GM19467 (cell line): ENCODE data around the gene TTC9.

Source experiments
- ATAC-seq: cut with Tn5 transposase; IDR thresholded peaks from one replicate; pipeline ENCODE4 v1.9.1; 2021; ENCODE audit warnings: mild to moderate bottlenecking, moderate library complexity; ENCODE audit not compliant: unreplicated experiment

Gene TTC9

DNA sequence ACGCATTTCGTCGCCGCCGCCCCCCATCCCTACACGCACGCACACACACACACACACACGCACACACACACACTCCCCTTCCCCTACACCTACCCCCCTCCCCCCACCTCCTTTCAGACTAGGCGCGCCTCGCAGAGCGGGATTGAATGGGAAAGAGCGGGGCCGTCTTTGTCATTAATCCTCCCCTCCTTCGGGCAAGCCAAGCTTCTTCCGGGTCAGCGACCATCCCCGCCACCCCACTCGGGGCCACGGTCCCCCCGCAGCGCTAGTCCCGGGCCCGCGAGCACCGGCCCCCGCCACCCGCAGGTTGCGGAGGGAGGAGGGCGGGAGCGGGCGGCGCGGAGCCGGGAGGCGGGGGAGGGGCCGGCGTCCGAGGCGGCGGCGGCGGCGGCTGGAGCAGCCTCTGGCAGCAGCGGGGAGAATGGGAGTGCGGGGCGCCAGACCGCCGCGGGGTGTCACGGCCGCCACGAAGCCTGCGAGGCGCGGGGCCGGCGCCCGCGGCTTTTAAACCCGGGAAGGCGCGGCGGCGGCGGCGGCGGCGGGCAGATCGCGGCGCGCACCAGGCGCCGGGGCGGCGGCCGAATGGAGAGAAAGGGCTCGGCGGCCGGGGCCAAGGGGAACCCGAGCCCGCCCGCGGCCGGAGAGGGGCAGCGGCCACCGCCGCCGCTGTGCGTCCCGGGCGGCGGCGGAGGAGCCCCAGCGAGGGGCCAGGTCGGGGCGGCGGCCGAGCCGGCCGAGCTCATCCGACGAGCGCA, at the start of gene TTC9:
TSS of gene TTC9 (plus strand) at position 369 of the 755 bp plus-strand sequence. CDS start at position 583, 214 bp downstream.
- ATAC-seq = no peak

DNA sequence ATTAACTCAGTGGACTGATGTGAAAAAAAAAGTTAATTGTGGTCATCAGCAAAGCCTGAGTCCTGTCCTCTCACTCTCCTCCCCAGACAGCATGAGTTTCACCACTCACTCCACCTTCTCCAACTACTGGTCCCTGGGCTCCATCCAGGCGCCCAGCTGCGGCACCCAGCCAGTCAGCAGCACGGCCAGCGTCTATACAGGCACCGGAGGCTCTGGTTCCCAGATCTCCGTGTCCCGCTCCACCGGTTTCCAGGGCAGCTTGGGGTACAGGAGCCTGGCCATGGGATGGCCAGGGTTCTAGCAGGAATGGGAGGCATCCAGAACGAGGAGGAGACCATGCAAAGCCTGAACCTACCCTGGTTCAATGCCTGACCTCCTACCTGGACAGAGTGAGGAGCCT, 47.3 kb upstream of the TTC9 start:
- no peak for ATAC-seq

DNA sequence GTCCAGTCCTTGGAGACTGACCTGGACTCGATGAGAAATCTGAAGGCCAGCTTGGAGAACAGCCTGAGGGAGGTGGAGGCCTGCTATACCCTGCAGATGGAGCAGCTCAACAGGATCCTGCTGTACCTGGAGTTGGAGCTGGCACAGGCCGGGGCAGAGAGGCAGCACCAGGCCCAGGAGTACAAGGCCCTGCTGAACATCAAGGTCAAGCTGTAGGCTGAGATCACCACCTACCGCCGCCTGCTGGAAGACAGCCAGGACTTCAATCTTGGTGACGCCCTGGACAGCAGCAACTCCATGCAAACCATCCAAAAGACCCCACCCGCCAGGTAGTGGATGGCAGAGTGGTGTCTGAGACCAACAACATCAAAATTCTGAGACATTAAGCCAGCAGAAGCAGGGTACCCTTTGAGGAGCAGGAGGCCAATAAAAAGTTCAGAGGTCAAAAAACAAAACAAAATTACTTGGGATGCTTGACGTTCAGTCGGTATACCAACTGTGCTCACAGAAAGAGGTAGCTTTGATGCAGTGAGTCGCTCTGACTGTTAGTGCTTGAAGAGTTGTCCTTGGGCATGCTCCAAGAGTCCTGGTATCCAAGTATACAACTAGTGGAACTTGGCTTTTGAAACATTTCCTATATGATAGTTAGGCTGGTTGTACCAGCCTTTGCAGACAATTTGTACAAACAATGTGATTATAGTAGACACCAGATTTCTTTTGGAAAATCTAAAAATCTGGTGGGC, 46.1 kb upstream of the TTC9 start:
- no peak for ATAC-seq

DNA sequence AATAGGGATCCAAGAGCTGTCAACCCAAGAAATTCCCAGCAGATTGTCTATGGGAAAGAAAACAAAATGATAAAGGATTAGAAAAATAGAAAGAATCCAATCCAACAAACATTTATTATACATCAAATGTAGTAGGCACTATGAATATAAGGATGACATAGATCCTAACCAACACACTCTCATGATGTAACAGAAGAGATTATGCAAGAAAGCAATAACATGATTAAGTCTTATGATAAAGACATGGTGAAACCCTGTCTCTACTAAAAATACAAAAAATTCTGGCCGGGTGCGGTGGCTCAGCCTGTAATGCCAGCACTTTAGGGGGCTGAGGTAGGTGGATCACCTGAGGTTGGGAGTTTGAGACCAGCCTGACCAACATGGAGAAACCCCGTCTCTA, 44.0 kb upstream of the TTC9 start:
- no peak for ATAC-seq

DNA sequence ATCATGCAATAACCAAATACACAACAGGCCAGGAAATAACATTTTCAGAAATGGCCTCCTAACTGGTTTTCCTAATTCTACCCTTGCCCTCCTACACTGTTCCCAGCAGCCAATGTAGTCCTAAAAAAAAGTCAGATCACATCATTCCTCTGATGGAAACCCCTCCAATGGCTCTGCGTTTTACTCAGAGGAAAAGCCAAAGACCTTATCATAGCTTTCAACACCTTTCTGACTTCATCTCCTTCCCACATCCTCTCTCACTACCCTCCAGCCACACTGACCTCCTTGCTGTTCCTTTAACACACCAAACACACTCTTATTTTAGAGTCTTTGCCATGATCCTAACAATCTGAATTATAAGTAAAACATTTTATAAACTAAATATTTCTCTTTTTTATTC, 42.4 kb upstream of the TTC9 start:
- ATAC-seq = no peak

DNA sequence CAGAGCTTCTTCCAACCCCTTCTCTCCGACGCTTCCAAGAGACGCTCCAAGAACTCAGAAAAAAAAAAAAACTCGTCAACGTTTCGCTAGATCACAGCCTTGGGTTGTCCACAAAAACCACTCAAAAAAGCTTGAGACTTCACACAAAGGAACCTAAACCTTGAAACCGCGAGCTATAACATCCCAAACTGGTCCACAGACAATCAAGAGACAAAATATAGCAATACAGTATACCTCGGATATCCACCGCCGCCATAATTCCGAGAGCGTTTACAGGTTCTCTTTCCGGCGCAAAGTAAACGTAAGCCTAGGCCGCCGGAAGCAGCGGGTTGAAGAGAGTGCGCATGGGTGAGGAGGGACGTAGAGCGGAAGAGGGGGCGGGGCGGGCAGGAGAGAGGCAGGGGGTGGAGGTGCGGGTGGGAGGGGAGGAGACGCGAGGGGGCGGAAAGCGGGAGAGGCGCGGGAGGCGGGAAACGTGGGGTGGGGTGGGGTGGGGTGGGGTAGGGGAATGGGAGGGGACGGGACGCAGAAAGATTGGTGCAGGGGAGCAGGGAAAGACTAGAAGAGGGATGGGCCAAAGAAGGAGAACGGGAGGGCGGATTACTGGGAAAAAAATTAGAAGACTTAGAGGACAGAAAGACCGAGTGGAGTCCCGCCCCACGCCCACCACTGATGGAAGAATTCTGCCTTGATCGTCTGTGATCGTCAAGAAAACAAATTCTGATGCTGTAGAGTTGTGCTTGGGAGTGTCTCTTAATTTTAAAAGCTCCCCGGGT, 41.1 kb upstream of the TTC9 start, which contains the start of gene MED6:
TSS of gene MED6 (minus strand) at position 274 of the 776 bp plus-strand sequence. CDS start at position 256, 18 bp downstream.
- ATAC-seq = peak; percentile 87

DNA sequence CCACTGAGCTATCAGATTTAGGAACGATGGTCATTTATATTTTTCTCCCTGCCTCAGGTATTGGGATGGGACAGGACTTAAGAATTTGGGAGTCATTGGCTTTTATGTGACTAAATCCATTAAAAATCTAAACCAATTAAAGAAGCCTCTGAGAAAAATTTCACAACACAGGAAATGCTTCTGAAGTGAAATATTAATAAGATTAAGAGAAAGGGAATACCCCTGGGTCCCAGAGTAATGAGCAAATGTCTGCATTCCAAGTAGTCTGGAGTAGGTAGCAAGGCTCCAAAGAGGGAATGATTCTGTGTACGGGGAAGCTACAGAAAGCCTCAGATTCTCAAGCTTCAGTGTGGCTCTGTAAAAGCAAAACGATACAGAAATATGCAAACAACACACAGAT, 40.6 kb upstream of the TTC9 start:
- ATAC-seq = no peak

DNA sequence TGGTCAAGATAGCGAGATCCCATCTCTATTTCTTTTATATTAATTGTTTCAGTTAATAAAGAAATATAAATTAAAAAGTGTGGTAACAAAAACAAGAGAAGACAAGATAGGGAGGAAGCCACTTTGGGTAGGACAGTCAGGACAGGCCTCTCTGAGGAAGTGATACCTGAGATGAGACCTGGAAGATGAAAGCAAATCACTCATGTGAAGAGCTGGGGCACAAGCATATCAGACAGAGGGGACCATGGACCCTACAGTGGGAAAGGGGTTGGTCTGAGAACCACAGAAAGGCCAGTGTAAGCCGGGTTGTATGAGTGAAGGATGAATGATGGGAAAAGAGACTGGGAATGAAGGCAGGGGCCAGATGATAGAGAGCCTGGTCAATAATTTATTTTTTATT, 39.5 kb upstream of the TTC9 start:
- no peak for ATAC-seq

DNA sequence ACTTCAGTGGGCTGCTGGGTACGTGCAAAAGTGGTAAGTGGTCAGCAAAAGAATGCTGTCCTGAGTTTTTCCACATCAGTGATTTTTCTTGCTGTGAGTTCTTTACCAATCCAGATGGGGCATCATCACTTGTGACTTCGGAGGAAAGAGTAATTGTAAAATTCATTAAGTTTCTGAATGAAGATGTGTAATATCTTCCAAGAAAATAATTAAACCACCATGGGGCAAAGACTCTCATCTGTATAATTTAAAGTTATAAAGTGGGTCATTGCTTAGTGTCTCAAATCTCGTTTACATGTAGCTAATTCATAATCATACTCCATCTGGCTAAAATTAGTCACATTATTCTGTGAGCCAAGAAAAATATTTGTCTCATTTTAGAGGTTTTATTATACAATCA, 30.5 kb upstream of the TTC9 start:
- ATAC-seq = no peak

DNA sequence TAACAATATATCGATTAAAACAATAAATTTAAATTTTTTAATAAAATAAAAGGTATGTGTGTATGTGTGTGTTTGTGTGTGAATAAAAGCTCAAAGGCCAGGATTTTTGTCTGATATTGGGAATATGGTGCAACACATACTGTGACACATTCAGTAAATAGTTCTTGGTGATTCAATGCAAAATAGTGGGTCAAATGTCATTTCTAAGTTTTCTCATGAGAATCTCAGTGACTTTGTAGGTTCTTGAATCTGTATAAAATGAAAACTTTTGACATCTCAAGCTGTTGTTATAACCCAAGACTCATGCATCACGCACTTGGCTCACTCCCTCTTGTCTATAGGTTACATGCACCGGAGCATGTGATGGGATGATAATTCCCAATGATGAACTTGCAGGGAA, 25.1 kb upstream of the TTC9 start:
- ATAC-seq = no peak

DNA sequence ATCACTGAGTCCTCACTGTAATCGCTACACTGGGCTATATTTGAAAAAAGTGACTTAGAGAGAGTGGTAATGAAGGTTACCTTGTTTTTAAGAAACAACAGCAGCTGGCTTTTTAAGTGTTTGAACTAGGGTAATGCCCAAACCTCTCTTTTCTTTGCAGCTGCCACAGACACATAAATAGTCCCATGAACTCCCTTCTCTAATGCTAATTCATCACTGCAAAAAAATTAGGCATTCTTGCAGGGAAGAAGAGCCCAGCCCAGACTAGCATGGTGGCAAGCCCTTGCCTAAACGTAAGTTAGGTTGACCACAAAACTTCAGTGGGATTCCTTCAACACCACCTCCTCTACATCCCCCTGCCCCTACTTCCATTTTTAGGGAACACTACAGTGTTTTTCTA, 23.4 kb upstream of the TTC9 start:
- ATAC-seq = no peak

DNA sequence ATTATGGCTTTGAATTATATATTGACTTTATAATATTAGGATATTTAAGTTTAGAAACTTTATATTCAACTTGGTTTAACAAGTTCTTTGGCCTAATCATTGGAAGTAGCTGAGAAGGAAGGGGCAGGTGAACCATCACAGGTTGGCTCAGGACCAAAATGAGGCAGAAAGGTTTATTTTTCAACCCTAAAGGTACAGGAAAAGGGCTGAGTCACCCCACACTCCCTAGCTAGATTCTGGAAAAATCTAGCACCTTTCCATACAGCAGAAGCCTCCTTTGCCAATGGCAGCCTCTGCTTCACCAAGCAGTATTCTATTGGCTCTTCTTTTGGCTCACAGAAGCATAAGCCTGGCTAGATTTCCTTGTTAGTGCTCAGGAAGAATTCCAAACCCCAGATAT, 22.0 kb upstream of the TTC9 start:
- ATAC-seq = no peak

DNA sequence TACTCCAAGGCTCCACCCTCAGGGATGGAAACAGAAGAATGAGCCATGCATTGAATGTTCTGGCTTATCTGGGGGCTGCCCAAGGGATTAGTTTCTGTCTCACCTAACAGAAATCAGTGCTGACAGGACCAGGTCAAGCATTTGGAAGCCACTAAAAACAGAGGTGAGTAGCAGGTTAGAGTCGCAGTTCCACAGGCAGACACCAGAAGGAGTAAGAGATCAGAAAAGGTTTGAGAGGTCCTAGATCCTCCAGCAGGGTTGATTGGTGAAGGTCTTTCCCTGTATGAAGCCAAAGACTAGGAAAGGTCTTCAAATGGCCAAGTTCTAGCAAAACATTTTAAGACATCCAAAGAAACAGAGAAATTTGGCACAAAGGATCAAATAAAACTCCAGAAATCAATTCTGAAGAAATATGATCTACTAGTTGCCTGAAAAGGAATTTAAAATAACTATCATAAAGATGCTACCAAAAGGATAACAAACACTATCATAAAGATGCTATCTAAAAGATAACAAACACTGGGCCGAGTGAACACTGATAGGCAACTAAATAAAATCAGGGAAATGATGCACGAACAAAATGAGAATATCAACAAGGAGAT, 19.5 kb upstream of the TTC9 start:
- ATAC-seq = peak; percentile 53

DNA sequence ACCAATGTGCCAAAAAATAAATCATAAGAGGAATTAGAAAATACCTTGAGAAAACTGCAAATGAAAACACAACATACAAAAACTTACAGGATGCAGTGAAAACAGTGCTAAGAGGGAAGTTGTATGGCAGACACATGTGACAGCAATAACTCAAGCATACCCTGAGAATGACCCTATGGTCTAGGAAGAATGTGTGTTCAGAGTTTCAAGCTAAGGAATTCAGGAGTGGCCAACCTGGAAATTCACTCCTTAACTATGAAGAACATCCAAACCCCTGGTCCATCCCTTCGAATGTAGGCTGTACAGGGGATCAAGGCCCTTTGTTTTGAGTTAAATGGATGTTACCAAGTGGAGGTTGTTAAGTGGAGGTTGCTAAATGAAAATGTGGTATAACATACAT, 16.7 kb upstream of the TTC9 start:
- ATAC-seq = no peak

DNA sequence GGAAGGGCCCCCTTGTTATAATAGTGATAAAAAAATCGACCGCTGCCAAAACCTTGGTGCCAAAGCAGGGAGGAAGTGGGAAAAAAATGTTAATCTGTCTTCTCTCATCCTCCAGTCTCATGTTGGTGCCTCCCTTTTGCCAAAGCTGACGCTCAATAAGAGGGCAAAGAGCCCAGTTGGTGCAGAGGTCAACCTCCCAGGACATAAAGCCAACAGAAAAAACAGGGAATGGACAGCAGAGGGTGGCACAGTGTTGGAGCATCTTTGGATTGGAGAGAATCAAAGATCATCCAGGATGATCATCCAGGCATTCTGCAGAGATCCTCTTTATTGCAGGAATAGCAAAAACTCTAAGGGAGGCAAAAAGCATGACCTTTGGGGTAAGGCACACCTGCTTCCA, 9.8 kb upstream of the TTC9 start:
- ATAC-seq = no peak

DNA sequence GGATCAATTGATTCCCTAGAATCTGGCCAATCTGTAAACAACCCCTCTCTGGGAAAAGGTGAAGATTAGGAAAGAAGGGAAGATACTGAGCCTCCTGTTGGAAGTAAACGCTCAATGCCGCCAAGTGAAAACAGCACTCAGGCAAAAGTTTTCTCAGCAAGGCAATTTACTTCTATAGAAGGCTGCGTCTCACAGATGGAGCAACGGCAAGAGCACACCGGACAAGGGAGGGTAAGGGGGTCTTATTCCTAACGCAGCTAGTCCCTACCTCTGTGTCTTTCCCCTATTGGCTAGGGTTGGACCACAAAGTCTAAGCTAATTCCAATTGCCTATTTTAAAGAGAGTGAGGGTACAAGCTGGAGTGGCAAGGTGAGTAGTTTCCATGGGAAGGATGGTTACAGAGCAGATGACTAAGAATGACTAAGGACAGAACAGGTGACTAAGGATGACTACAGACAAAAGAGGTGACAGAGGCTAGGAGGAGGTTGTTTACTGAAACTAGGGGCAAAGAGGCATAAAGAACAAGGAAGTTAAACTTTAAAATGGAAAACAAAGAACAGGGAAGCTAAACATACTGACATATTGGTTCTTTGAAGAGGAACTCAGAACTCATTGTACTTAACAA, 5.6 kb upstream of the TTC9 start:
- no peak for ATAC-seq

DNA sequence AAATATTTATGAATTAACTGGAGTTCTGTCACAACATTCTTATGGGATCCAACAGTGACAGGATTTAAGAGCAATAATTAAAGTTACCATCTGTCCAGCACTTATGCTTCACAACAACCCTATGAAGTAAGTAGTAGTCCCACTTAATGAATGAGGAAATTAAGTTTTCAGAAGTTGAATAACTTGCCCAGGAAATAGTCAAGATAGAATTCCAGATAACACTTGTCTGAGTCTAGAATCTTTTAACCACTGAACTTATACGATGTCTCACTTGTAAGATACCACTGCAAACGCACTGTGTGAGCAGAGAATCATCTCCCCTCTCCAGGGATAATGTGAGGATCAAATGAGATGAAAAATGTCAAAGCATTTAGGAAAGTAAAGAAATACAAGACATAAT, 3.3 kb upstream of the TTC9 start:
- no peak for ATAC-seq

DNA sequence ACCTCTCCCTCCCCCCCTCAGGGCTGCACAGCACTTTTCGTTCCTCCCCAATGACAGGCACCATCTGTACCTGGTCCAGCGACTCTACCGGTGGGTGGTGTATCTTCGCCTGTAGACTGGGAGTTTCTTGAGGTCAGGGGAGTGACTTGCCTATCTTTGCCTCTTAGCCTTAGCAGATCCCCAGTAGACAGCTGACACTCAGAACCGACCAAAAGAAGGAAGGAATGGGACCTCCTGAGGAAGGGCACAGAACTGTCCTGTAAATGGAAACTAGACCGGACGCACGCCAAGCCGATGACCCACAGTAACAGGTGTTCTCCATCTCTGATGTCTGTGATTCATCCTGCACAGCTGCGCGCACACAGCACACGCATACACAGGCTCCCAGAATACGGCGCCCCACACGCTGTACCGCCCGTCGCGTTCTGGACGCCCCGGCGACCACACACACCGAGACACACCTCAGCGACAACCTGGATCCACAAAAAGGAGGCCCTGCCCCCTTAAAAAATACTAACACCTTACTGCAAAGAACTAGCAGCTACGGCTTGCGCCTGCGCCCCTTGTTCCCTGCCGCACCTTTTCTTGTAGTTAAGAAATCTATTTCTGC, 673 bp upstream of the TTC9 start:
- ATAC-seq = peak; percentile 65

DNA sequence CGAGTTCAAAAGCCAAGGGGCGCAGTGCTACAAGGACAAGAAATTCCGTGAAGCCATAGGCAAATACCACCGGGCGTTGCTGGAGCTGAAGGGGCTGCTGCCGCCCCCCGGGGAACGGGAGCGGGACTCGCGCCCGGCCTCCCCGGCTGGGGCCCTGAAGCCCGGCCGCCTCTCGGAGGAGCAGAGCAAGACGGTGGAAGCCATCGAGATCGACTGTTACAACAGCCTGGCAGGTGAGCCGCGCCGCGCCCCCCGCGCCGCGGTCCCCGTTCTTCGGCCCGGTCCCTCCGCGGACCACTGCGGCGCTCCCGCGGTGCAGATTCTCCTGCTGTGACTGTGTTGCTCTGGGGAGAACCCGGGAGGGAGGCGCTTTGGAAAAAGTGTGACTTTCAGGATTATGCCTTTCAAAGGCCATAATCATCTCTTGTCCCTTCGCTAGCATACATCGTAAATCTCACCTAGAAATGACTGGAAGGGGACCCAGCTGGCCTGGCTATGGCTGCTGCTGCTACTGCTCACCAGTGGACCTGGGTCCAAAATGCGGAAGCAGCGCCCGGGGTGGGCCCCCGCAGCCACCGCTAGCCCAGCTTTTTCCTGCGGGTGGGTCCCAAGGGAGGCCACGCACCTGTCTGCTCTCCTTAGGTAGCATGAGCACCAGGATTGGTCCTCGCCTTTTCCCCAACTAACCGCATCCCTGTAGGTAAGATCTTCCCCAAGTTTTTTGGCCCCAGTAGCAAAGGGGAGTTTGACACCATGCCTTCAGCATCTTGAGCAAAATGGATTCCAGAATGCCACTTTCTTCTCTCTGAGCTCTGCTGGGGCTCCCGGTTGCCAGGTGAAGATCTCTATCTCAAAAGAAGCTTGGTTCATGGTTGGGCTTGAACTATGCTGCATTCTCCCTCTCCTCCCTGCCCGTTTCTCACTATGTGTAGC, 853 bp downstream of the TTC9 start:
- no peak for ATAC-seq
